Ascending aorta (tissue), 2 donors: ENCODE data around the gene PSMD5. TPM values are rescaled to one million over a fixed set of nuclear protein-coding genes. Genes with fewer than 3 reads are reported as not detected.
A peak's percentile ranks its signal among the peaks of the same experiment; 100 is the strongest.

Experiments used
- DNase-seq, 2 donors: peaks; one replicate each; pipeline ENCODE4 v3.0.0-alpha.2; 2019; ENCODE audit warnings: low spot score in 2 of 2
- H3K27ac ChIP-seq, 2 donors: fragments of 200-600 bp; sonication (generic); one replicate each; pipeline ENCODE4 v1.5.1; 2016 to 2017; ENCODE audit warnings: mild to moderate bottlenecking in 1 of 2
- H3K27me3 ChIP-seq: fragments of 200-600 bp; sonication (generic); one replicate; pipeline ENCODE4 v1.5.1; 2017
- H3K36me3 ChIP-seq, 2 donors: fragments of 200-600 bp; sonication (generic); one replicate each; pipeline ENCODE4 v1.5.1; 2016
- H3K4me1 ChIP-seq, 2 donors: fragments of 200-600 bp; sonication (generic); one replicate each; pipeline ENCODE4 v1.5.1; 2016 to 2017; ENCODE audit warnings: mild to moderate bottlenecking in 1 of 2
- H3K4me3 ChIP-seq, 2 donors: fragments of 200-600 bp; sonication (generic); one replicate each; pipeline ENCODE4 v1.5.1; 2016 to 2017; ENCODE audit warnings: mild to moderate bottlenecking in 1 of 2
- H3K9me3 ChIP-seq, 2 donors: fragments of 200-600 bp; sonication (generic); one replicate each; pipeline ENCODE4 v1.5.1; 2016
- intact Hi-C: fragments of 100-400 bp; cut with DNase I; formaldehyde crosslinking; loops from one replicate; pipeline ENCODE4 v1.15.1; 2023
- total RNA-seq: library from RNA; depleted of rRNA; stranded (reverse); fragments of >200 nt; gene quantifications from one replicate; pipeline ENCODE4 v1.1.0, GENCODE V29; 2016
- TF ChIP-seq, protein P1 (sequence below), 3 experiments: fragments of 200-600 bp in 2 of 3; fragments of 450-650 bp in 1 of 3; sonication (generic) in 2 of 3; IDR thresholded peaks; one replicate each; pipeline ENCODE4 v1.5.1; 2016 to 2019; ENCODE audit warnings: antibody characterized with exemption in 3 of 3, mild to moderate bottlenecking in 1 of 3, moderate library complexity in 1 of 3

The PSMD5 gene
- total RNA-seq: 18.2 TPM

DNA sequence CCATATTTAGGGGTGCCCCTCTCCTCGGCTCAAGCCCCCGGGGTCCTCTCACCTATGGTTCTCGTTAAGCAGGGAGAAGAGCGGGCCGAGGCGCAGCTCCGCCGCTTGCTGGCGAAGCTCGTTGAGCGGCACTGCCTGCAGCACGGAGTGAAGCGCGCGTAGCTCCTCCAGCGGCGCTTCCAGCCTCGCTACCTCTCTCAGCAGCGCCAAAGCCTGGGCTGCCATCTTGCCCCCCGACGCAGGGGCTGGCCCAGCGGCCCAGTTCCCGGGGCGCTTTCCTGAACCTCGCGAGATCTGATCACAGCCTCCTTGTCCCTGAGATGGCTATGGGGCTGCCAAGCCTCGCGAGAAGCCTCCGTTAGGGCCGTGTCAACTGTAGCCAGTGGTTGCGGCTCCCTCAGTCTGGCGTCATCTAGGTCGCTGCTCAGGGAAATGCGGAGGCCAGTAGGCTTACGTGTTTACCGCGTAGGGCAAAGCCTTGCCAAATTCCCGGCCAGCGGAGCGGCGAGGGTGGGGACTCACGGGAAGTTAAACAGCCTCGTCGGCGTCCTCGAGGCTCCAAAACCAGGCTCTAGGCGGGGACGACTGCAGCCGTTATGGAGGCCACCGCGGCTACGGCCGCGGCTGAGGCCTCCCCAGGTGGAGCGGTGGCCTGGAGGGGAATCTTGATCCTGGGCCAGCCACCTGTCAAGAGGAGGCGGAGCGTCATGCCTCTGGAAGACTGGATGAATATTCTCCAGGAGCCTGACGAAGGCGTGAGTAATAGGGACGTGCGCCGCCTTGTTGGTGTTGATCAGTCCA lies at the start of gene PSMD5:
Gene PSMD5 (minus strand): TSS at position 238 of the 801 bp plus-strand sequence. CDS start 13 bp downstream, at position 225.
- no peaks in the 10 kb centered on the region for H3K27me3 ChIP-seq
- peak; percentile 99 to 100 for DNase-seq
- no peaks in the 10 kb centered on the region for H3K9me3 ChIP-seq
- intact Hi-C loops: loop anchor here (1.0 to 2.0 kb wide), 3 partner anchors 25 to 232 kb away; partner anchors contain the start of genes CNTRL and FBXW2
- TF ChIP-seq, protein P1, sequence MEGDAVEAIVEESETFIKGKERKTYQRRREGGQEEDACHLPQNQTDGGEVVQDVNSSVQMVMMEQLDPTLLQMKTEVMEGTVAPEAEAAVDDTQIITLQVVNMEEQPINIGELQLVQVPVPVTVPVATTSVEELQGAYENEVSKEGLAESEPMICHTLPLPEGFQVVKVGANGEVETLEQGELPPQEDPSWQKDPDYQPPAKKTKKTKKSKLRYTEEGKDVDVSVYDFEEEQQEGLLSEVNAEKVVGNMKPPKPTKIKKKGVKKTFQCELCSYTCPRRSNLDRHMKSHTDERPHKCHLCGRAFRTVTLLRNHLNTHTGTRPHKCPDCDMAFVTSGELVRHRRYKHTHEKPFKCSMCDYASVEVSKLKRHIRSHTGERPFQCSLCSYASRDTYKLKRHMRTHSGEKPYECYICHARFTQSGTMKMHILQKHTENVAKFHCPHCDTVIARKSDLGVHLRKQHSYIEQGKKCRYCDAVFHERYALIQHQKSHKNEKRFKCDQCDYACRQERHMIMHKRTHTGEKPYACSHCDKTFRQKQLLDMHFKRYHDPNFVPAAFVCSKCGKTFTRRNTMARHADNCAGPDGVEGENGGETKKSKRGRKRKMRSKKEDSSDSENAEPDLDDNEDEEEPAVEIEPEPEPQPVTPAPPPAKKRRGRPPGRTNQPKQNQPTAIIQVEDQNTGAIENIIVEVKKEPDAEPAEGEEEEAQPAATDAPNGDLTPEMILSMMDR (IDR thresholded peaks at IDR 0.05): no peak
- H3K27ac ChIP-seq: peak within 1 kb of the TSS; percentile 89 to 97
- peak within 1 kb of the TSS; percentile 75 to 84 for H3K4me3 ChIP-seq
- no peaks in the 10 kb centered on the region for H3K36me3 ChIP-seq
- H3K4me1 ChIP-seq: peaks cover 2 to 25% of the 10 kb centered on the region in 2 donors

DNA sequence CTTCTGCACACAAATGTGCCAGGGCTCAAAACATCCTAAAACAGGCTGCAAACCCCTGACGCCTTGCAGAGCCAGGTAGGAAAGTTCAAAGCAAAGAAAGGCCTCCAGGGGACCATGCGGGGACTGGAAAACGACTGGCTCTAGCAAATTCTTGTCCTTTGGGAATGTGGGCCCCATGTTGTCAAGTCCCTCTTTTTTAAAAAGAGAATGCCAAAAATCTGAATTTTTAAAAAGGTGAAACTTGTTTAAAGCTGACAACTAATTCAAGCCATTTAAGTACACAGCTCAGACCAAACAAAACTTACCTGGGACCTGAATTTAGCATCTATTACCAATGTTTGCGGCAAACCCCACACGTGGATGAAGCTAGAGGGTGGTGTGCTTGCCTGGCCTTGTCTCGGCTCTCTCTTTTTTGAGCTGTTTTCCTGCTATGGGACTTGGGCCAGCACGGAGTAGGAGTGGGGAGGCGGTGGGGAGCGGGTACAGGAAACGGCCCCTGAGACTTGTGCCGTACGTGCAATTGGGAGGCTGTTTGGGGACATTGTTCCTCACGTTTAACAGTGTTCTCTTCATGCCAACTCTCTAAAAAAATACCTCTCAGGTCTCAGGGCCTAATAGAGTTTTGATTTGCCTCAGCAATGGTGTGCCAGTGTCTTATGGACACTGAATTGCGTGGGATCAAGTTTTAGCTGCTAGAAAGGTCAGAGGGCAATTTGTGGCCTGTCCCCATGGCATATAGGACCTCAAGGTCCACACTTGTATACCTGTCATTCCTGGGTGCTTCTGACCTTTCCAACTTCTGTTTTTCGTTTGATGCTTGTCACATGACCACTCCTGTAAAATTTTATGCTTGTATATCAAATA lies 49.4 kb upstream of the PSMD5 start:
- DNase-seq: no peak
- Histone ChIP-seq H3K4me1 (peaks cover 2 to 32% of the 10 kb centered on the region in 2 donors), H3K36me3 (no peaks in the 10 kb centered on the region), H3K9me3 (no peaks in the 10 kb centered on the region), H3K4me3 (no peak overlapping the region), H3K27ac (peak overlapping the region; percentile 90), H3K27me3 (no peaks in the 10 kb centered on the region)
- TF ChIP-seq, protein P1 (IDR thresholded peaks at IDR 0.05): no peak
- intact Hi-C loops: no loop called here

DNA sequence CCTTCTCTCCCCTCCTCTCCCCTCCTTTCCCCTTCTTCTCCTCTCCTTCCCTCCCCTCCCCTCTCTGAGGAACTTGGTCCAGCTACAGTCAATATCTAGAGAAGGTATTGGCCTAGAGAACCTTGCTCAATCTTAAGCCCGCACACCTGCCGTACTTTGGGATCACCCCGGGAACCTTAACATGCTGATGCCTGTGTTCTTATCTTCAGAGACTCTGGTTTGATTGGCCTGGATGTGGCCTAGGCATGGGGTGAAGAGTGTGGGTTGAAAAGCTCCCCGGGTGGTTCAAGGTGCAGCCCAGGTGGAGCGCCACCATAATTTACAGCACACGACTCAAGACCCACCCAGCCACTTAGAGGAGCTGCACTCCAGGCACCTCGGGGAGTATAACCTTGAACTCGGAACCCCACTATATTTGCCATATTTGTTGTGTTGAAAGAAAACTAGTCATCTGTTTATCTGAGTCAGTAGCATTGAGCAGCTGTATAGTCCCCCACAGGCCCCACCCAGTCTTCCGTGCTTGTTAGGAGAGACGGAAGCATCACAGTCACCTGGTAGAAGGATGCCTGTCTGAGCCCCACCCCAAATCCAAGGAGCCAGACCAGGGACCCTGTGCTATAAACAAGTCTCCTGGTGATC lies 48.6 kb upstream of the PSMD5 start:
- intact Hi-C loops: no loop called here

DNA sequence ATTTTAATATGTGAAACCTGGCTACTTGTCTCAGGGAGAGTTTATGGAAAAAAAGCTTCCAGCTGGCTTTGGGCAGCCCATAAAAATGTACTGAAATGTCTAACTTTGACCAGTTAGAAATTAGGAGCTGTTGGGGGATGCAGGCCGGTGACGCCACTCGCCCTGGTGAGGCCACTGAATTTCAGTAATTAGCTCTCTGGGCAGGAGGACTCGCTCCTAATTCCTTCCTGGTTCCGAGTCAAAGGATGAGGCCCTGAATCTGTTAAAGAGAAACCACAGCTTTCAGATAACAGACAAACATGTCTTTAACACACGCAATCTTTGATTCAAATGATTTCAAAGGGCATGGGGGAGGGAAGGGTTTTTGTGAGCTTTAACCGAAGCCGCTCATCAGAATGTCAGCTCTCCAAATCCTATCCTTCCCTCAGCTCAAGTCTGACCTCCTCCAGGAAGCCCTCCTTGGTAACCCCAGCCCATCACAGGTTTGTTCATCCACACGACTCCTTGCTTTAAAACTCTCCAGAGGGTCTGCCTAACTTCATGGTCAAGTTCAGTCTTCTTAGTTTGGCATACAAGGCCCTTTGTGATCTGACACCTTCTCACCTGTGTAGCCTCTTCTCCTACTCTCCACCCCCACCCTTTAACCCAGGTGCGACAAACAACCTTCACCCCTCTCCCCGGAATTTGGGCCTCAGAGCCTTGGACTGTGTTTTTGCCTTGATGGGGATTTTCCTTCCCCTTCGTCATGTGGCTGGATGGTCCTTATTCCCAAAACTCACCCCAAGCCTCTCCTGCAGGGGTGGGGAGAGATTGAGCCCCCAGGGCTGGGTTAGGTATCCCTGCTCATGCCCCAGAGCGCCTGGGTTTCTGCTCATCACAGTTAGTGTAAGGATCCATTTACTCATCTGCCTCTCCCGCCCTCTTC lies 47.9 kb upstream of the PSMD5 start:
- TF ChIP-seq, protein P1 (IDR thresholded peaks at IDR 0.05): no peak
- Histone ChIP-seq H3K27ac (peak overlapping the region; percentile 90), H3K9me3 (no peaks in the 10 kb centered on the region), H3K27me3 (no peaks in the 10 kb centered on the region), H3K4me1 (peaks cover 0 to 30% of the 10 kb centered on the region in 2 donors), H3K36me3 (no peaks in the 10 kb centered on the region), H3K4me3 (no peak overlapping the region)
- no peak for DNase-seq
- intact Hi-C loops: no loop called here

More for the DNA sequence above, 48.6 kb upstream of the PSMD5 start:
- TF ChIP-seq, protein P1 (IDR thresholded peaks at IDR 0.05): no peak
- H3K36me3 ChIP-seq: no peaks in the 10 kb centered on the region
- peaks cover 0 to 26% of the 10 kb centered on the region in 2 donors for H3K4me1 ChIP-seq
- H3K4me3 ChIP-seq: no peak overlapping the region
- DNase-seq: no peak
- peak overlapping the region; percentile 90 for H3K27ac ChIP-seq
- no peaks in the 10 kb centered on the region for H3K27me3 ChIP-seq
- H3K9me3 ChIP-seq: no peaks in the 10 kb centered on the region
